ENCODE measurements around the gene PPIP5K2.

DNA sequence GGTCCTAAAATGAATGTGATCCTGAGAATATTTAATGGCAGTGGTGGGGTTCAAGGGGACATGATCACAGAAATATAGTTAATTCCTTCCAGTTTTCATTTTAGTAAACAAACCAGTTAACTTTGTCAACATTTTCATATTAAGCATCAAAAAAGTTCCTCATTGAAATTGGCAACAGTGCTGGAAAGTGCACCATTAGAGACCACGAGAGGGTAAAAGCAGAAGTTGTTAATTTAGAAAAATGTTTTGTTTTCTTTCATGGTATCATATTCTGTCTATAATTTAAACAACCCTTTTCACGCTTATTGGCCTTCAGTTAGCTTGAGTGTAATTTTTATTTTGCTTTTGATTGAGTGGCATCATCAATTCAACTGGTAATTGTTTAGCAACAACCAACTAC is 12.0 kb upstream of the PPIP5K2 start:
- TF ChIP-seq POLR2A (IDR thresholded peaks at IDR 0.05) = no peak
- TF ChIP-seq, protein P1, sequence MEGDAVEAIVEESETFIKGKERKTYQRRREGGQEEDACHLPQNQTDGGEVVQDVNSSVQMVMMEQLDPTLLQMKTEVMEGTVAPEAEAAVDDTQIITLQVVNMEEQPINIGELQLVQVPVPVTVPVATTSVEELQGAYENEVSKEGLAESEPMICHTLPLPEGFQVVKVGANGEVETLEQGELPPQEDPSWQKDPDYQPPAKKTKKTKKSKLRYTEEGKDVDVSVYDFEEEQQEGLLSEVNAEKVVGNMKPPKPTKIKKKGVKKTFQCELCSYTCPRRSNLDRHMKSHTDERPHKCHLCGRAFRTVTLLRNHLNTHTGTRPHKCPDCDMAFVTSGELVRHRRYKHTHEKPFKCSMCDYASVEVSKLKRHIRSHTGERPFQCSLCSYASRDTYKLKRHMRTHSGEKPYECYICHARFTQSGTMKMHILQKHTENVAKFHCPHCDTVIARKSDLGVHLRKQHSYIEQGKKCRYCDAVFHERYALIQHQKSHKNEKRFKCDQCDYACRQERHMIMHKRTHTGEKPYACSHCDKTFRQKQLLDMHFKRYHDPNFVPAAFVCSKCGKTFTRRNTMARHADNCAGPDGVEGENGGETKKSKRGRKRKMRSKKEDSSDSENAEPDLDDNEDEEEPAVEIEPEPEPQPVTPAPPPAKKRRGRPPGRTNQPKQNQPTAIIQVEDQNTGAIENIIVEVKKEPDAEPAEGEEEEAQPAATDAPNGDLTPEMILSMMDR (IDR thresholded peaks at IDR 0.05) = no peak
